Testis (tissue), 3 donors: ENCODE data around the gene TRAK1. TPM values are rescaled to one million over a fixed set of nuclear protein-coding genes. Genes with fewer than 3 reads are reported as not detected.

Experiments used
- DNase-seq: peaks from one replicate; pipeline ENCODE4 v3.0.0-alpha.2; 2019
- H3K27ac ChIP-seq, 2 donors: fragments of 200-600 bp; sonication (generic); one replicate each; pipeline ENCODE4 v1.5.1; 2019
- H3K27me3 ChIP-seq: fragments of 200-600 bp; sonication (generic); one replicate; pipeline ENCODE4 v1.5.1; 2019
- H3K36me3 ChIP-seq: fragments of 200-600 bp; sonication (generic); one replicate; pipeline ENCODE4 v1.5.1; 2017; ENCODE audit warnings: low read depth; ENCODE audit errors: missing control alignments
- H3K4me1 ChIP-seq: fragments of 200-600 bp; sonication (generic); one replicate; pipeline ENCODE4 v1.5.1; 2019
- H3K4me3 ChIP-seq, 2 donors: fragments of 200-600 bp; sonication (generic); one replicate each; pipeline ENCODE4 v1.5.1; 2017 to 2019
- H3K9me3 ChIP-seq: fragments of 200-600 bp; sonication (generic); one replicate; pipeline ENCODE4 v1.5.1; 2017
- POLR2A ChIP-seq: fragments of 450-650 bp; IDR thresholded peaks from one replicate; pipeline ENCODE4 v1.6.1; 2017; ENCODE audit warnings: antibody characterized with exemption, mild to moderate bottlenecking, moderate library complexity
- WGBS, 2 donors: methylation state at CpG; one replicate each; pipeline ENCODE4 v1.1.5; 2018; 5-methylcytosine and 5-hydroxymethylcytosine counted together
- intact Hi-C: fragments of 100-400 bp; cut with DNase I; formaldehyde crosslinking; loops from one replicate; pipeline ENCODE4 v1.15.1; 2023; ENCODE audit warnings: low total_unique reads
- polyA plus RNA-seq: library from polyadenylated mRNA; stranded (reverse); fragments of 350-450 nt; fragmentation: Illumina TruSeq; extraction: RNeasy Lipid Tissue Mini Kit (QIAGEN cat#74804); gene quantifications from one replicate; pipeline ENCODE4 v1.2.3, GENCODE V29; 2014; ENCODE audit warnings: low read depth, low replicate concordance; ENCODE audit not compliant: insufficient read depth
- total RNA-seq, 2 donors: library from RNA; depleted of rRNA; stranded (reverse); fragments of >200 nt; gene quantifications; one replicate each; pipeline ENCODE4 v1.2.3, GENCODE V29; 2016
- TF ChIP-seq, protein P1 (sequence below), 3 experiments: fragments of 450-650 bp in 2 of 3; fragments of 200-600 bp in 1 of 3; sonication (generic) in 1 of 3; IDR thresholded peaks; one replicate each; pipeline ENCODE4 v1.5.1; 2016 to 2019; ENCODE audit warnings: antibody characterized with exemption in 3 of 3, mild to moderate bottlenecking in 2 of 3, moderate library complexity in 1 of 3

The TRAK1 gene
- total and polyA plus RNA-seq, 3 donors from 2014 or later = 32.0 to 95.9 (median 94.1) TPM

DNA sequence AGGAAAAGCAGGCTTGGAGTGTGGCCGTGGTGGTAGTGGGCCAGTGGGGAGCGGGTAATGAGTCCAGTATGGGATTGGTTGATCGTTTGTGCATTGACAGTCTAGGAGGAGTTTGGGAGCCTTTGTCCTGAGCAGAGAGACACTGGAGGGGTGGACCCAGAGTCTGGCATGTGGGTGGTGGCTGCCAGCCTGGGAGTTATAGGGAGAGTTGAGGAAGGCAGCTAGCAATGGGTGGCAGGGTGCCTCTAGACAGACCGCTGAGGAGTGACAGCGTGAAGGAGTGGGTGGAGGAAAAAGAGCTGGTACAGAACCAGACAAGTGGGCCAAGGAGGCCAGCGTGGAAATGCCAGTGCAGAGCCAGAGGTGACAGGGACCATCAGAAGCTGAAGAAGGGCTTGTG is 176.7 kb downstream of the TRAK1 start:
- 82 to 87% methylated on average over 6 of the region's 6 CpGs for WGBS, 2 donors
- Histone ChIP-seq H3K4me3 (no peak overlapping the region), H3K9me3 (no peaks in the 10 kb centered on the region), H3K27me3 (no peaks in the 10 kb centered on the region), H3K27ac (no peak overlapping the region), H3K4me1 (no peaks in the 10 kb centered on the region), H3K36me3 (no peaks in the 10 kb centered on the region)
- DNase-seq = no peak
- intact Hi-C loops = no loop called here
- TF ChIP-seq POLR2A = no peak
- TF ChIP-seq, protein P1, sequence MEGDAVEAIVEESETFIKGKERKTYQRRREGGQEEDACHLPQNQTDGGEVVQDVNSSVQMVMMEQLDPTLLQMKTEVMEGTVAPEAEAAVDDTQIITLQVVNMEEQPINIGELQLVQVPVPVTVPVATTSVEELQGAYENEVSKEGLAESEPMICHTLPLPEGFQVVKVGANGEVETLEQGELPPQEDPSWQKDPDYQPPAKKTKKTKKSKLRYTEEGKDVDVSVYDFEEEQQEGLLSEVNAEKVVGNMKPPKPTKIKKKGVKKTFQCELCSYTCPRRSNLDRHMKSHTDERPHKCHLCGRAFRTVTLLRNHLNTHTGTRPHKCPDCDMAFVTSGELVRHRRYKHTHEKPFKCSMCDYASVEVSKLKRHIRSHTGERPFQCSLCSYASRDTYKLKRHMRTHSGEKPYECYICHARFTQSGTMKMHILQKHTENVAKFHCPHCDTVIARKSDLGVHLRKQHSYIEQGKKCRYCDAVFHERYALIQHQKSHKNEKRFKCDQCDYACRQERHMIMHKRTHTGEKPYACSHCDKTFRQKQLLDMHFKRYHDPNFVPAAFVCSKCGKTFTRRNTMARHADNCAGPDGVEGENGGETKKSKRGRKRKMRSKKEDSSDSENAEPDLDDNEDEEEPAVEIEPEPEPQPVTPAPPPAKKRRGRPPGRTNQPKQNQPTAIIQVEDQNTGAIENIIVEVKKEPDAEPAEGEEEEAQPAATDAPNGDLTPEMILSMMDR (IDR thresholded peaks at IDR 0.05) = no peak

DNA sequence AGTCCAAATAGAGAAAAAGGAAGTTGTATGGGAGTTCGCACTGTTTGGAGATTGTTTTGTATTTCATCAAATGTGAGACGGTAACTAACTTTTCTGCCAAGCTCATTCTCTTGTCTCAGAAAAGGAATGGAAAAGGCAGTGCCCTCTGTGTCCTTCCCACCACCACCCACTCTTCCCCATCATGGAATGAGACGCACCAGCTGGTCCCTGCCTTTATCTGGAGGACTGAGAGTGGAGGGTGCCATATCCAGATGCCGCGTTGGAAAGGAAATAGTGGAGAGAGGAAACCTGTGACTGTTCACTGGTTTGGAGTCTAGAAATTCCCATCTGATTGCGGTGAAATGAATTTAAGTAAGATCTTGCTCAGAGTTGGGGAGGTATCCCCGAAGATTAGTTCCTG is 178.5 kb downstream of the TRAK1 start:
- Histone ChIP-seq H3K4me3 (no peak overlapping the region), H3K4me1 (no peaks in the 10 kb centered on the region), H3K9me3 (no peaks in the 10 kb centered on the region), H3K36me3 (no peaks in the 10 kb centered on the region), H3K27me3 (no peaks in the 10 kb centered on the region), H3K27ac (no peak overlapping the region)
- DNase-seq = no peak
- intact Hi-C loops = no loop called here
- TF ChIP-seq, protein P1 (IDR thresholded peaks at IDR 0.05) = no peak
- TF ChIP-seq POLR2A = no peak
- 82 to 85% methylated on average over 7 of the region's 7 CpGs for WGBS, 2 donors

DNA sequence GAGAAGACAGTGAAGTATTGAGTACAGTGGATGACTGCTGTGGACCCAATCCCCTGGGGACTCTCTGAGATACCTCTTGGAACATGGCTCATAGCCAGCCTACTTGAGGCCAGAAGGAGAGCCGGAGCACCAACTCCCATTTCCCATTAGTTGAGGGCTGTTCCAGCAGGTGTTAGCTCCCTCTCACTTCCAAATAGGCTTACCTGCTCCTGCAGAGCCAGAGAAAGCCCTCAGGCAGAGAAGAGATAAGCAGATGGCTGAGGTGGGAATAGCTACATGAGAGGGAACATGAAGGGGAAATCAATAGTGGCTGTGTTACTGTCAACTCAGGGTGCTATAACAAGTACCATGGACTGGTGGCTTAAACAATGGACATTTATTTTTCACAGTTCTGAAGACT is 179.4 kb downstream of the TRAK1 start:
- TF ChIP-seq, protein P1 (IDR thresholded peaks at IDR 0.05) = no peak
- no peak for TF ChIP-seq POLR2A
- WGBS, 2 donors = 93 to 95% methylated on average over 1 of the region's 1 CpG
- Histone ChIP-seq H3K27me3 (no peaks in the 10 kb centered on the region), H3K4me1 (no peaks in the 10 kb centered on the region), H3K9me3 (no peaks in the 10 kb centered on the region), H3K4me3 (no peak overlapping the region), H3K27ac (no peak overlapping the region), H3K36me3 (no peaks in the 10 kb centered on the region)
- DNase-seq = no peak
- intact Hi-C loops = no loop called here

DNA sequence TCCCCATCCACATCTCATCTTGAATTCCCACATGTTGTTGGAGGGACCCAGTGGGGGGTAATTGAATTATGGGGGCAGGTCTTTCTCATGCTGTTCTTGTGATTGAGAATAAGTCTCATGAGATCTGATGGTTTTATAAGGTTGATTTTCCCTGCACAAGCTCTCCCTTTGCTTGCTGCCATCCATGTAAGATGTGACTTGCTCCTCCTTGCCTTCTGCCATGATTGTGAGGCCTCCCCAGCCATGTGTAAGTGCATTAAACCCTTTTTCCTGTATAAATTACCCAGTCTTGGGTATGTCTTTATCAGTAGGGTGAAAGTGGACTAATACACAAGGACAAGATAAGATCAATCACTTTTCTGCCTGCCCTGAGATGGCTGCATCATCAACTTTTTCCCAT is 180.6 kb downstream of the TRAK1 start:
- DNase-seq = no peak
- no peaks in the 10 kb centered on the region for H3K9me3 ChIP-seq

DNA sequence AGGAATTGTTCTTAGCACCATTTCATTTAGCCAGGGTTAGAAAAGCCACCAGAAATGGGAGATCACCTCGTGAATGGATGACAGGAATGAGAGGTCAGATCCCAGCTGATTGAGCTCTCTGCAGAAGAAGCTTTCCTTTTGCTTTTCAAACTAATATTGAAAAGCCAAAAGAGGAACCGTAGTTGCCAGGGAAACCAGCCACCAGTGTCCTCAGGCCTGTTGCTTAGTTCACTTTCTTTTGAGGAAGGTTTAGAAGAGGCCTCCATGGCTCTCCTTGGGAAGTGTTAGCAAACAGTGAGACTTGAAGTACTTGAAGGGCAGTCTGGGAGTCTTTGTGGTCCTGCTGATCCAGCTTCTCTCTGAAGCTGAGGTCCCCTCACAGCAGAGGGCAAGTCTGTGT is 182.2 kb downstream of the TRAK1 start:
- Histone ChIP-seq H3K27me3 (no peaks in the 10 kb centered on the region), H3K36me3 (no peaks in the 10 kb centered on the region), H3K4me1 (no peaks in the 10 kb centered on the region), H3K27ac (no peak overlapping the region), H3K9me3 (no peaks in the 10 kb centered on the region), H3K4me3 (no peak overlapping the region)
- intact Hi-C loops = no loop called here
- DNase-seq = no peak
- TF ChIP-seq, protein P1 (IDR thresholded peaks at IDR 0.05) = no peak
- no peak for TF ChIP-seq POLR2A
- WGBS, 2 donors = 43 to 49% methylated on average over 2 of the region's 2 CpGs

More for the DNA sequence above, 180.6 kb downstream of the TRAK1 start:
- Histone ChIP-seq H3K4me1 (no peaks in the 10 kb centered on the region), H3K27me3 (no peaks in the 10 kb centered on the region), H3K27ac (no peak overlapping the region), H3K4me3 (no peak overlapping the region), H3K36me3 (no peaks in the 10 kb centered on the region)
- intact Hi-C loops = no loop called here
- TF ChIP-seq POLR2A = no peak
- TF ChIP-seq, protein P1 (IDR thresholded peaks at IDR 0.05) = no peak
